Suppressor macrophage (primary cell): Measurements from ENCODE around the gene MYO3B.
A peak's percentile ranks its signal among the peaks of the same experiment; 100 is the strongest.
"Not testable (repeated sequence)": the region's sequence is repeated elsewhere in the genome, so short reads cannot be mapped to it uniquely, and the experiment has no call there.

Experiments used
- DNase-seq, 4 experiments: peaks; one replicate each; pipeline ENCODE4 v3.0.0-alpha.2; 2020 to 2022

MYO3B gene

DNA sequence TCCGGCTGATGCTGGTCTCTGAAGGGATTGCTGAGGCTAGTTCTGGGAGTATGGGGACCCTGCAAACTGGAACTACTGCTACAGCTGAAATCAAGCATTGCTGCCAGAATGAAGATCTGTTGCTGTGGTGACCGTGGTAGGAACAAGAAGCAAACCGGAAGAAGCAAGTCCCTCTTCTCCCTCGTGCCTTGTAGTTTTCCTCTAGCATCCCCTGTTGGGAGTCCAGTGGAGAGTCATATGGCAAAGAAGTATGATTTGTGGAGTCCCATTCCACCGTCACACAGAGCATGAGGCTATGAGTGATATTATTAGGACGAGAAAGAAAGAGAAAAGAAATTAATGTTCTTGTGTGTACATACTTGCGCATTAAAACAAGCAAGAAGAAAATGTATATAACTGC, 398.3 kb downstream of the MYO3B start:
- DNase-seq: no peak

DNA sequence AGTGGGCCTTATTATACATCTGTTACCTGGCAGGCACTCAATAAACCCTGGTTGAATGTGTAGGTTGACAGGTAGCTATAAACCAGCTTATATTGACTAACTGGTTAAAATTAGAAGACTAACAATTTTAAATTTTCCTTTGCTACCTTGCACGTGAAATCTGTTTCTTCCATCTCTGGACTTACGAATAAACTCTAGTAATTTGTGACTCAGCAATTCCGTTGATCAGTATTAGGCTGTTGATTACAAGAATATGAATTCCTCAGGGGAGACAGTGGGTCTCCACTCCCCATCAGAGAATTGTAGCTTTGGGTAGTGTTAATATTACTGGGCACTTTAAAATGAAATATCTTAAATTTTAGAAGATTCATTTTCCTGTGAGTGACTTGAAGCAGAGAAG, 399.4 kb downstream of the MYO3B start:
- DNase-seq: no peak

DNA sequence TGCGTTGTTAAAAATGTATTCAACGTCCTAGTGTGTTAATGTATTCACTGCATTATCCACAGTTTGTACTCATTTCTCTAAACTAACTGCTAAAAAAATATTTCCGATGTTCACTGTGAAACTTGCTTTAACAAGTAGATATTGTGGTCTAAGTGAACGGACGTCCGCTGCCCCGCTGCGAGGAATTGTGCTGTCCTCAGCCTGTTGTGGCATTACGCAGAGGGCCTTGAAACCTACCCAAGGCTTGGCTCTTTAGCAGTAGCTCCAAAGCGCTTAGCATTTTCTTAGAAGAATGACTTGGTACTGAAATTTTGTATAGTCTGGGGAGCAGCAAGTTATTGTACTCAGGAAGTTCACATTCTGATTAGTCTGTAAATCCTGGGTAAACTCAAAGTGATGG, 400.7 kb downstream of the MYO3B start:
- no peak for DNase-seq

DNA sequence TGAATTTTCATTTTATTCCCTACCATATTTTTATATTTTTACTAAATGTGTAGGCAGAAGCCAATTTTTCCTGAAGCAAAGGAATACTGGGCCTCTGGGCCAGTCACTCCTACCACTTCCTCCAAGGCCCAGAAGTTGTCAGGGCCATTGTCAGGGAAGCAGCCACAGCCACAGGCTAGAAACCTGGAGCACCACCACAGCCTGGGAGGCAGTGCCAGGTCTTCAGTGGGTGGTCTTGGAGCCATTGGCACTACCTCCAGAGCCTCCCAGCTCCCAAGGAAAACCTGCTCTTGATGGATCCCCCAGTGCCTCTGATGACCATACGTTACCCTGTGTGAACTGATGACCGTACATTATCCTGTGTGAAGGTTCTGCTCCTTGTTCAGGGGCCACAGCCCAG, 401.6 kb downstream of the MYO3B start:
- no peak for DNase-seq

DNA sequence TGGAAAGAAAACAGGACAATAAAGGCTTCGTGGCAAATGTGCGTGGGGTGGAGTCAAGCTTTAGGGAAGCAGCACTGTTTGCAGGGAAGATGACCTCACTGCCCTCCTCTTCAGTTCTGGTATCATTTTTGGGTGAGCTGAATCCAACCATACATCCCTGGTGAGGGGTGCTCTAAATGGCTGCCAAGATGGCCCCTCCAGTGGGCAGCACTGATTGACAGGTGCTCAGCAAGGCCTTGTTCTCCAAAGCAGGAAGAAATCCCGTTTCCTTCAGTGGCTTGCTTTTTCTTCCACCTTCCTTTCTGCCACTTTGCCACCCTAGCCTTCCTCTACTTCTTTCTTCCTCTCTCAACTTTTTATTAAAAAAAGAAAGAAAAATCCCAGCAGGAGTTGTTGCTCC, 404.4 kb downstream of the MYO3B start:
- peak in 3 of 4 experiments; percentile 10 to 23 (median 19) for DNase-seq

DNA sequence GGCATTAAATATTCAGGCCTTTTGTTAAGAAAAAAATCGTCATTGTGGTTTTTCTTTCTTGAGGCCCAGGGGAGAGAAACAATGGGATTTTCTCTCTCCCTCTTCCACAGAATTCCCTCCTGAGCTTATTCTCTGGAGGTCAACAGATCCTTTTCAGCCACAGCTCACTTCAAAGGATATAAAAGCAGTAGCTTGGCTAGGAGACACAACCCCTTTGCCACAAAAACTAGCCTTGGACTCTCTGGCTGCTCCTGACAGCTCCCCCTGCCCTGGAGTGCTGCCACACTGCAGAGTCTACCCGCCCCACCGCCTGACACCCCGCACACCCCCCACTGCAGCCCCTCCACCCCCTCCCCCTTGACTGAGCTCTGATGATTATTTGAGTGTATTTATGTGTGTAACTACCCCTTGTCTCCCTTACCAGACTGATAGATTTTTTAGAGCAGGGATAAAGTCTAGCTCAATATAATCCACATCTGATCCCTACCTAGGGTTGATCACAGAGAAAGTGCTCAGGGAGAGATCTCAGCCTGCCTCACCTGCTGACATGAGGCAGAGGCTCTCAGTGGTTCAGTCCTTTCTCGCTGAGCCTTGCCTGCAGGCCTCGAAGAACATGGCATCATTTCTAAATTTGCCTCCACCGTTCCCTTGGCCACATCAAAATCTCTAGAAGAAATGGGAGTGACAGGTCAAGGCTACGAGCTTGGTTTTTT, 405.0 kb downstream of the MYO3B start:
- no peak for DNase-seq

DNA sequence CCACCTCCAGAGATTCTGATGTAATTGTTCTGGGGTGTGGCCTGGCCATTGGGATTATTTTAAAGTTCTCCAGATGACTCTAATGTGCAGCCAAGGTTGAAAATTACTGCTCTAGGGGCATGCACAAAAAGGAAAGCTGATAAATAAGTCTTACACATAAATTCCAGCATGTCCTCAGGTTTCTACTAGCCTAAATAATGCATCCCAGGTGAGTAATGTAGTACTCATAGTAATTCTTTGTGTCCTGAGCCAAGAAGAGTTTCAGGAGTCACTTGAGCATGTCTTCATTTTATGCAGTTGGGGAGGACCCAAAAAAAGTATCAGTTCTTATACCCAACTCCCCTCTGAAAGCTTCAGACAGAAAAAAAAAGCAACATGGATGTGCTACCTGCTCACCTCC, 407.1 kb downstream of the MYO3B start:
- no peak for DNase-seq

DNA sequence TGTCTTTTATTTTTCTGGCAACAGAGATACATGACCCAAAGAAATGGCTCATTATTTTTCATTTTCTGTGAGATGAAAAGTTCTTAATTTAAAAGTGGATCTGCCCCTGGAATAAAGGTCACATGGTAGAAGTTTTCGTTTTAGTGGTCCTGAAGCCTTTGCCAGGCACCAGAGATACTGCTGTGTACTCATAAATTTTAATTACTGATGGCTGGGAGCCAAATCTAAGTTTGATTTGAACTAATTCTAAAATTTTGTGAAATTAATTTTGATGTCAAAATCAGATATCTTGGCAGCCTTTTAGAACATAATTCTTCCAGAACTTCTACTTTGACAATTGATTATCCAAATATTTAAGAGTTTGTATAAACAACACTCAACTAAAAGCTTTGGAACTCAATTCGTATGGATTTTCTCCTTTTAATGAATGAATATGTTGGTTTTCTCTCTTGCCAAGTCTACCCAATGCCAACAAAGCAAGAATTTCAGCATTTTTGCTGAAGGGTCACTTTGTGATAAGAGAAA, 408.7 kb downstream of the MYO3B start:
- DNase-seq: no peak

DNA sequence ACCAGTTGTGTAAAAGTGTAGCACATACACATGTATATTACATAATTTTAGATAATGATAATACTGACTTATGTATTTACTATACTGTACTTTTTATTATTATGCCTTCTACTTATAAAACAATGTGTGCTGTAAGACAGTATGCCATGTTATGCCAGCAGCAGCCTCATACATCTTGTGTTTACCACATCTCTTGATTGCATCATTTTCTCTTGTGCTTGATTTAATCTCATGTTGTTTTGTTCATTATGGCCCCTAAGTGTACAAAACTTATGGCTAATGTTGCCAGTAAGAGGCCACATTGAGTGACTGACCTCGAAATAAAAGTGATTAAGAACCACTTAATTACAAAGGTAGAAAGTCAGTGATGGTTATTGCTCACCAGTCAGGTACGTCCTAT, 409.2 kb downstream of the MYO3B start:
- no peak for DNase-seq

DNA sequence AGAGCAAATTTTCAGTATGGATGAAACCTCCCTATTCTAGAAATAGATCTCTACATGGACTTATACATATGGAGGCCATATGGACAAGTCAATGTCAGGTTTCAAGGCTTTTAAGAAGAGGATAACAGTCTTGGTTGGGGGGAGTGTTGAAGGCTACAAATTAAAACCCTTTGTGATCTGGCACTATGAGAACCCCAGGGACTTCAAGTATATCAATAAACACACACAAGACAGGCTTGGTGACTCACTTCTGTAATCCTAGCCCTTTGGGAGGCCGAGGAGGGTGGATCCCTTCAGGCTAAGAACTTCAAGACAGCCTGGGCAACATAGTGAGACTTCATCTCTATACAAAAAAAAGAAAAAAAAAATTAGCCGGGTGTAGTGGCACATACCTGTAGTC, 410.0 kb downstream of the MYO3B start:
- DNase-seq: no peak

DNA sequence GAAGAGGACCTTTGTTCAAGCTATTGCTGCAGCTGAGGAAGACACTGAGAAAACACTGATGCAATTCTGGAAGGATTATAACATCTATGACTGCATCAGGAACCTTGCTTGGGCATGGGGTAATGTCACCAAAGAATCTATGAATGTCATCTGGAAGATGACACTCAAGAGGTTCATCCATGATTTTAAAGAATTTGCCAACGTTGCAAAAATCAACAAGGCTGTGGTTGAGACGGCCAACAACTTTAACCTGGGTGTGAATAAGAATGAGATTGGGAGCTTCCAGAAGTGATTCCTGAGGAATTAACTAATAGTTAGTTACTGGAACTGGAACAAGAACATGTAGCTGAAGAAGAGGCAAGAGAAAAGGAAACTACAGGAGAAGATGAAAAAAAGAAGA, 410.8 kb downstream of the MYO3B start:
- DNase-seq: no peak

DNA sequence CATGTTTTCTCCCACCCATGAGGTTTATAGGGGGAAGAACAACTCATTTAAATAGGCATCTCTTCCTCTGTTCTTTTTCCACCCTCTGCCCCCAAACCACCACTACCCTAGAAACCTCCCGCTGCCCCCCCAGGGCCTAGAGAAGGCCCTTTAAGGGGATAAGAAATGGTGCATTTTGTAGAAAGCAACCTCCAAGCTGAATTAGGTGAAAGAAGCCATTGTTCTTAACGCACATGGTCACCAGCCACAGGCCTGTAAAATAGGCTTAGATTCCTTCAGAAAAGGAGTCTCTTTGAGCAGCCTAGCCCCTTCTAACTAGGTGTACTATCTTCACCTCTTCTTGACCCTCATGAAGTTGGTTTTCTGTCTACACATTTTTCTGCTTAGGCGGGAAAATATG, 418.6 kb downstream of the MYO3B start:
- no peak for DNase-seq

DNA sequence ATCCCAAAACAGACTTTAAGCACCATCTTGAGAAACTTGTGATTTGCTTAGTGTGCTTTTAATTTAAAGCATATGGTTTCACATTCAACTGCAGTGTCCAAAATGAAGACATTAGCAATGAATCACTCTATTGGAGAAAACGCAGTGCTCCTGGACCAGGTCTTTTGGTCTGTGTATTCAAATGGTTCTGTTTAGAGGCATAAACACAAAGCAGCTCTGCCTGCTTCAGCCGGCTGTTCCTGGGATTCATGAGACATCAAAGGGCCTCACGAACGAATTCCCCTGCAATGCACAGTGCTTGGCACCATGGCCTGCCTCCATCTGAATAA, 420.1 kb downstream of the MYO3B start:
- DNase-seq: no peak

DNA sequence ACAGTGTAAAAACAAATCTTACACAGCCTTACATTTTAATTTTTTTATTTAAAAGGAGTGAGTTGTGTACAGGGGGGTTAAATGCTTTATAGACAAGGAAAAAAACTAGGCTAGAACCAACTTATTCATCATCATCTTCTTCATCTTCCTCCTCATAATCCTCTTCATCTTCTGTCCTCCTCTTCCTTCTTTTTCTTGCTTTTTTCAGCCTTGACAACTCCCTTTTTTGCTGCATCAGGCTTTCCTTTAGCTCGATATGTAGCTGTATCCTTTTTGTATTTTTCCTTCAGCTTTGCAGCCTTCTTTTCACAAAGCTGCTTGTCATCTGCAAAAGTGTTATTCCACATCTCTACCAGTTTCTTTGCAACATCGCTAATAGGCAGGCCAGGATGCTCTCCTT, 423.5 kb downstream of the MYO3B start:
- DNase-seq: no peak

DNA sequence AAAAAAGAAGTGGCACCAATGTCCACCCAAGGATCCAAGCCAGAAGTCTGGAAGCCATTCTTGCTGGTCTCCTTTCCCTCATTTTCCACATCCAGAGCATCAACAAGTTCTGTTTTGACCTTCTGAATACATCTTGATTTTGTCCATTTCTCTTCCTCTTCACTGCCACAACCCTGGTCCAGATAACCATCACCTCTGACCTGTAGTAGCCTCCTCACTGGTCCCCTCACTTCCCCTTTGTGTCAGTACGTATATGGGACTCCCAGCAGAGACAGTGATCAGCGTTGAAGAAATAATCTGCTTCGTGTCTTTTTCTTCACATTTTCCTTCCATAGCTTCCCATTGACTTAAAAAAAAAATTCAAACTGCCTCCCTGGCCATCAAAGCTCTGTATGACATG, 427.9 kb downstream of the MYO3B start:
- DNase-seq: no peak

DNA sequence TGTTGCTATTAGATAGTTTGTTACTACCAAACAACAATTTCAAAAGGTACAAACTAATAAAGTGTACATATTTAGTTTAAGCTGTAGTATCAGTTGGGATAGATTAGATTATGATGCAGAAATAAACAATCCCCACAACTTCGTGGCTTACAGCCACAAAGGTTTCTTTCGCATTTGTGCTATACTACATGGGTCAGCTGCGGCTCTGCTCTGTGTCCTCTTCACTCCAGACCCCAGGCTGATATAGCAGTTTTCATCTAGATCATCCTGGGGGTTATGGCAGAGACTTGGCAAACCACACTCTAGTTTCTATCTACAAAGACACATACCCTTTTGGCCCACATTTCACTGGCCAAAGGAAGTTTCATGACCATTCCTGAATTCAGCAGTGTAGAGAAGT, 429.2 kb downstream of the MYO3B start:
- DNase-seq: no peak

DNA sequence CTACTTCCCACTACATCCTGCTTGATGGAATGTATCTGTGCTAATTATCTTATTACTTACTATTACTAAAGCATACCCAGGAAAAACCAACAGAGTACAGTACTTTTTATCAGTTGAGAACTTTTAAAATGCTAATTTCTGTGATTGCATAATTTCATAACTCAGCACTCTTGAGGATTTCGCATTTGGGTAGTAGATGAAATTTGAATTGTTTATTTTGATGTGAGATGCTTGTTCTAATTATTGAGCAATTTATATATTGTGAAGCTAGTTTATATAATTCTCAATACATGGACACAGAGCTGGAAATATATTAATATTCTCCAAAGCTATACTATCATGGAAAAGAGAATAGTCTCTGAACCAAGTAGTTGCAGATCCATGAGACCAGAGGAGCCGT, 432.7 kb downstream of the MYO3B start:
- DNase-seq: no peak

DNA sequence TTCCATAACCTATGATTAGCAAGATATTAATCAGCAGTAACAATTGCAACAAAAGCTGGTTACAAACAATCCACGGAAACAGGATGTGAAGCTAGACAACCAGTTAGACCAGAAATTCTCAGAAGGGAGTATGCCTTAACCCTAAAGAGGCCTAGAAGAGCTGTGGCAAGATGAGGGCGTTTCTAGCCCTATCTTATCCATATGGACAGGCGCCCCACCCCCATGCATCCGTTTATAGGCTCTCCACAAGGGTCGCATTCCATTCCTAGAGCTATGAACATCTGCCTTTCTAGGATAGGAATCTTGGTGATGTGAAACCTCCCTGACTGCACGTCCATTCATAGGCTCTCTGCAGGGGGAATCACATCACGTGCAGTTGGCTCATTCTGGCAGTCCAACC, 441.0 kb downstream of the MYO3B start:
- not testable (repeated sequence) for DNase-seq

DNA sequence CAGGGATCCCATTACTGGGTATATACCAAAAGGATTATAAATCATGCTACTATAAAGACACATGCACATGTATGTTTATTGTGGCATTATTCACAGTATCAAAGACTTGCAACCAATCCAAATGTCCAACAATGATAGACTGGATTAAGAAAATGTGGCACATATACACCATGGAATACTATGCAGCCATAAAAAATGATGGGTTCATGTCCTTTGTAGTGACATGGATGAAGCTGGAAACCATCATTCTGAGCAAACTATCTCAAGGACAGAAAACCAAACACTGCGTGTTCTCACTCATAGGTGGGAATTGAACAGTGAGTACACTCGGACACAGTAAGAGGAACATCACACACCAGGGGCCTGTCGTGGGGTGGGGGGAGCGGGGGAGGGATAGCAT, 457.1 kb downstream of the MYO3B start:
- not testable (repeated sequence) for DNase-seq

DNA sequence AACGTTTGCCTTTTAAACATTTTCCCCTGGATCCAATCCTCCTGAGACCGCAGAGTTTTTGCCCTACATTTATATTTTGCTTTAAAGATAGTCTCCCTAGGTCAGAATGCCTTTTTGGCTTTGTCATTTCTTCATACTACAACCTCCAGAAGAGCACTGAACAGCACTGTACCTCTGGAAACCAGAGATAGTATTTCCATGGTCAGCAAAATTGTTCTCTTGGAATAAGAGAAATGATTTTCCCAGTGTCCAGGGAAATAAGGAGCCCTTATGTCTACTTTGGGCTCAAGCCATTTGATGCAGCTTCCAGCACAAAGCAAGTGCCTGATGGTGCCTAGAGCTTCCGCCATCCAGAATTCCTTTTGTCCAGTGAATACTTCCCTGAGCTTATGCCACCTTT, 461.7 kb downstream of the MYO3B start:
- no peak for DNase-seq

DNA sequence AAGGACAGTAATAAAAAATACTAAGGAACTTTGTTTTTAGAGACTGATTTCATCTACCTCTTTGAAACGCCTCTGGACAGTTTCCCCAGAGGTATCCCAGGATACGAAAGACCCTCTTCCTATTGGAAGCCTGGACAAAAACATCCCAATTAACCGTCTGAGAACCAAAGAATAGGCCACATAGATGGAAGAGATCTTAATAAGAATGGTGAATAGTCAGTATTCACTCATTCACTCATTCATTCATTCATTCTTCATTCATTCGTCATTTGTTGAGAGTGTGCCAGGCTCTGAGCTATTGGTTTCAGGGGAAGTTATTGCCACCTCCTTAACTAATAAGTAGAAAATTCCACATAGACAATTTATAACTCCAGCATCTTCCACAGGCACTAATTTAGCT, 464.0 kb downstream of the MYO3B start:
- DNase-seq: no peak

DNA sequence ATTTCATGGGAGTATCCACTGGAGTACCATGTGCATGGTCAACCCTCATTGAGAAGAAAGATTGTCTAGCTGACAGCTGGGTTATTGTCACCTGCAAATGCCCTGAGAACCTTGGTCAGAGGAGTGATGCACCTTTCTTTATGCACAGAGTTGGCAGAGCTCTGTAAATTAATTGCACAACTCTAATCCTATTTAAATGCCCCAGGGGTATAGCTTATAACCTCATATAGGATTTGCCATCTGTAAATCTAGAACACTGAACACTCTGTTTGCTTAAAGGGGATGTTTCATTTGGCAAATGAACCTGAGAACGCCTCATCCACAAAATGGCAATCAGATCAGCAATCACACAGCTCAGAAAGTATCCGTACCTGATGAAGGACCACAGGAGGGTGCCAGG, 465.4 kb downstream of the MYO3B start:
- no peak for DNase-seq

DNA sequence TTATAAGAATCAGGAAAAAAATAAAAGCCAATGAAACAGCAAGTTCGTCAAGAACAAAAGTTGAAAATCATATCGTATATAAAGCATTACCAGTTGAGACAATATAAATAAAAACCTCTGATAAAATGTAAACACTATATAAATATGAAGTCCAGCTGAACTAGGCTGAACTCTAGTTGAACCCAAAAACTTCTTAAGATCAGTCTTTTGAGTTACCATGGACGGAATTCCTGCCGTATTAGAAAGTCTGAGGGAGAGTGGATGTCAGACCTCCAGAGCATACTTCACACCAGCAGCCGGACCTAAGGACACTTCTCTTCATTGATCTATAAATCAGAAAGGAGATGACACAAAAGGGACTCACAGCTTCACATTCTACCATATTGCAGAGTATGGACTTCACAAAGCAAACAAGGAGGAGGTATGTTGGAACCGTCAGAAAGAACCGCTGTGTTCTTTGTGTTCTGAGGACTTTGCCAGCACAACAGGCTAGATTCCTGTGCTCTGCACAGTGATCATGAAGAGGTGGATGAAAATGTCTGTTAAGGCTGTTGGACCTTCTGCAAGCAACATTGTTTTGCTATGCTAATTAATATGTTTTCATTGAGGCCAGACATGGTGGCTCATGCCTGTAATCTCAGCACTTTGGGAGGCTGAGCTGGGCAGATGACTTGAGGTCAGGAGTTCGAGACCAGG, 469.9 kb downstream of the MYO3B start:
- no peak for DNase-seq

DNA sequence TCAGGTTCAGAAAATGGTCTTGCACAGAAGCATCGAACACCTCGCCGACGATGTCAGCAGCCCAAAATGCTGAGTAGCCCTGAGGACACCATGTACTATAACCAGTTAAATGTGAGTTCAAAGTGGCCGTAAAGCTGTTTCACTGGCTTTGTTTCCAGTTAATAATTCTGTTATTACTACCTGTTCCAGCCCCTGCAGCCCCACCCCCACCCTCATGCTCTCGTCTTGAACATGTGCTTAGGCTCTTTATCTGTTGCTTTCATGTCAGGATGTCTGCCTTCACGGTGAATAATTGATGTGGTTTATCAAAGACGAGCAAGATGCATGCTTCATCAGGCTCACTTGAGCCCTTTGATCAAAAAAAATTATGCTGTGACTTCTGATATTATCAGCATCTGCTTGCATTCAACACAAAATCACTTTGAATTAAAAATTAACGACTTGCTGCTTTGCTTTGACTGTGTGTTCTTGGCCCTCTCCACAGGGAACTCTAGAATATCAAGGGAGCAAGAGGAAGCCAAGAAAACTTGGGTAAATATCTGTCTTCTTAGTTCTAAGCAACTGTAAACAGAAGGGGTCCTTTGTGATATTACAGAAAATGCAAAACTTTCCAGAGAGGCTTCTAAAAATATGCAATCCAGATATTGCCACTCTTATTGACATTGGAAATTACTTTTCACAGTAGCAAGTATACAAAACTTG, 473.8 kb downstream of the MYO3B start:
- DNase-seq: no peak
